Midbrain (tissue), 1 donor: ENCODE data around the gene ASPN.

ENCODE experiments used
- DNase-seq: peaks from one replicate; lab custom pipeline; 2025; lab: John Stamatoyannopoulos, UW

The ASPN gene

DNA sequence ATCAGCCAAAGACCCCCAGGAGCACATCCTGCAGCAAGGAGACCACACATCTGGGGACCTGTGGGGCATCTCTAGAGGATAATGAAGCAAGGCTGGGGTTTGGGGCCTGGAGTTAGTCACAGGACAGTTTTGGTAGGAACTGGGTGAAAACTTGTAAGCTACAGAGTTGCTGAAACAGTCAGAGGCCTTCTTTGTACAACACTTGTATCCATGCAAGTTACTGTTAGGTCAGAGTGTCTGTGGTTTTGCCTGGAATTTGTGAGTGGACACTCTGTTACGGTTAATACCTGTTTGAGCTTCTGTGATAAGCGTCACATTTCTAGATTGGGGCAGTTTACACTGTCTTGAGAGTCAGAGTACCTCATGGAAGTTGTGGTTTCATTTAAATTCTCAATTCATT, 22.6 kb upstream of the ASPN start:
- no peak for DNase-seq

DNA sequence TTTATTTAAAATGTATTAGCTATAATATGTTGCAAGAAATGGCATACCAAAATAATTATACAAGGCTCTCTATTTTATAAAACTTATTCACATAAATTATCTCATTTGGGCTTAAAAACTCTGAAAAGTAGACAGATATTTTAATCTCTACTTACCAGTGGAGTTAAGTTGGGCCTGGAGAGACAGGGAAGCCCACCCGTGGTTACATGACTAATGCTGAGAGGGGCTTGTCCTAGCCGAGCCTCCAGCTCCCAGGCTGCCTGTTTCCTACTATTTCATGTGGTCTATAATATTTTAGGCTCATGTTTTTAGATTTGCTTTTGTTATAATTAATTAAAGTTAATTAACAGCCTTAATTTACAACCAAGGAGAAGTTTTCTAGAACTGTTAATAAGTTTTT, 20.9 kb upstream of the ASPN start:
- no peak for DNase-seq

DNA sequence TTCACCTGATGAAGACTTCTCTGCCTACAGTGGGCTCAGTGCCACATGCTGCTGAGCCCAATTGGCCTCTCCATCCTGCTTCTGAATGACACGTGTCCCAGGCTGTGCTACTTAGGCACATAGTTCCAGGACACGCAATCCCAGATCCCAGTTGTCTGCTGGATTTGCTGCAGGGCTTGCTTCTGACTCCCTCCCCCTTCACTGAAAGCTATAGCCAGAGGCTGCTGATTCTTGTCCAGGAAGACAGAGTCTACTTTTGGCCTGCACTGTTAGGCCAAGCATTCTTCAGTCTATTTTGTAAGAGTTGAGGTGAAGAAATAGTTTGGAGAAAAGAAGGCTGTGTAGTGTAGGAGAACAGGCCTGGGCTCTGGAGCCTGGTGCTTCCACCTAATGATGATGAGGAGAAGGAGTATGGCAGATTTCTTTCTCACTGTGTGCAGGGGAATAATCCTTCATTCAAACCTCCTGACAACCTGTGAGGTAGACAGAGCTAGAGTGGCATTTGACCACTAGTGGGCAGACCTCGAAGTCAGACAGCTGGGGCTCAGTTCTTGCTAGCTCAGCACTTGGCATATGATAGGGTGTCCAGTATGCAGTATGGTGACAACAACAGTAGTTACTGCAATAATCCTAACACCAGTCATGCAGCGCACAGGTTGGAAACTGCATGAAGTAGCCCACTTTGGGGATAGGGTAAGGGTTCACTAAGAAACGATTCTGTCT, 19.5 kb upstream of the ASPN start:
- DNase-seq = no peak

DNA sequence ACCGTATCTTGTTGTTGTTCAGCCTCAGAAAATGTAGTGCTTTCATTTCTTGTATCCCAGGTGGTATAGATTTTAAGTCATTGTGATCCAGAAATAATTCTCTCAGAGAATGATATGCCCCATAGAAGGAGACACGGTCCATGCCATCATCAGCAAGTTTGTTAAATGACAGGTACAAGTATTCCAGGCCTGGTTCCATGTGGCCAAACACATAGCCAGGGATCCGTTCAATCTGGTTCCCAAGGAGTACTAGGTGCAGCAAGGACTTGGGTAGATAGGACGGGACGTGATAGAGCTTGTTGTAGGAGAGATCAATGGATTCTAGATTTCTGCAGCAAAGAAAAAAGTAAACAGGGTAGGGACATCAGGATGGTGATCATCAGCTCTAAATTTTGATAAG, 18.4 kb upstream of the ASPN start:
- DNase-seq = no peak

DNA sequence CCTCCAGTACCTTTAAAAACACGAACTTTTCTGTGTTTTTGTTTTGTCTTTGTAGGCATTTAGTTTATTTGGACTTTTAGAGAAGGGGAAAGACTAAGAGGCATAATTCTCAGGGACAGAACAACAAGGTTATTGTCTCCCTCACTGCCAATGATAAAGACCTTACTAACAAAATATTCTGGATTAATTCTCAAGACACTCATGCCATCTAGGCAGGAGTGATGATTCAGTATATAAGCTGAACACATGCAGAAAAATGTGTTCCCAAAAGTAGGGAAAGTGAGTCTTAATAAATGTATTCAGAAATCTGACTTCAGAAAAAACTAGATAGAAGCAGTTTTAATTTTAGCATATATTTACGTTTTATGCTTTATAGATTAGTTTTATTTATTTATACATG, 17.4 kb upstream of the ASPN start:
- no peak for DNase-seq

DNA sequence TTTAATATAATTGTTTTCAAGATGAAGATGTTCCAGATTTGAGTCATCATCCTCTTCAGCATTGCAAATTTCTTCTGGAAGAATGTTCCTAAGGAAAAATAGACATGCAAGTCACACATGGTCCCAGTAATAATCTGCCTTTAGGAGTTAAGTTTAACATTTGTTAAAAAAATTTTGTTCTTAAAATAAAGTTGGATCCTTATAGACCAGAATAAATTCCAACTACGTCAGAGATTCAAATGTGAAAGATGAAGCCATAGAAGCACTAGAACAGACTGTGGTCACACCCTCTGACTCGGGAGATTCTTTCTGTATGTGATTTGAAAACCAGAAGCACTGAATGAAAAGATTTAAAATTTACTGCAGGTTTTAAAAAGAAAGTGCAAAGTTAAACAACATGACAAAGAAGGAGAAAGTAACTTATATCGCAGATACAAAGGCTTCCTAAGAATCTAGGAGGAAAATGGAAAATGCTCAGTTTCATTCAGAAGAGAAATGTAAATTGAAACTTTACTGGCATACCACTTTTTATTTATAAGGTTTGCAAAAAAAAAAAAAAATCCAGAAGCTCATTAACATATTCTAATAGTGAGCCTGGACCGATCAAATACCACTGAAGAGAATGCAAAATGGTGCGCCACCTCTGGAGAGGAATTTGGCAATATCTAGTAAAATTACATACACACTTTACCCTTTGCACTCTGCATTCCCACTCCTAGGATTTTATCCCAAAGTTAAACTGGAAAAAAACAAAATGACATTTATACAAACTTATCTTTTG, 14.3 kb upstream of the ASPN start:
- DNase-seq = no peak

DNA sequence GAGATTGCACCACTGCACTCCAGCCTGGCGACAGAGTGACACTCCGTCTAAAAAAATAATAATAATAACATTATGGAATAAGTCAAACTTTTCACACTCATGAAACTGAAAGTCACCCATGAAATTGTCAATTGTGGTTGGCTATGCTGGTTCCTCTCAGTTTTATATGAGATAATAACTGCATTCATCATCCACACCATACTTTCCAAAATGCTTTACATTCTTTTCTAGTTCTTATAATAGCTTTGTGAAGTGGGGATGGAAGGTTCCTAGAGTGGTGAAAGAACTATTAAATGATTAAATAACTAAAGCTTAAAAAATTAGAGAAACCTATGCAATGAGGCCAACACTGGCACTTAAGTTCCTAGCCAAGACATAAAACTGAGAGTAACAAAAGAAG, 12.6 kb upstream of the ASPN start:
- DNase-seq = no peak

DNA sequence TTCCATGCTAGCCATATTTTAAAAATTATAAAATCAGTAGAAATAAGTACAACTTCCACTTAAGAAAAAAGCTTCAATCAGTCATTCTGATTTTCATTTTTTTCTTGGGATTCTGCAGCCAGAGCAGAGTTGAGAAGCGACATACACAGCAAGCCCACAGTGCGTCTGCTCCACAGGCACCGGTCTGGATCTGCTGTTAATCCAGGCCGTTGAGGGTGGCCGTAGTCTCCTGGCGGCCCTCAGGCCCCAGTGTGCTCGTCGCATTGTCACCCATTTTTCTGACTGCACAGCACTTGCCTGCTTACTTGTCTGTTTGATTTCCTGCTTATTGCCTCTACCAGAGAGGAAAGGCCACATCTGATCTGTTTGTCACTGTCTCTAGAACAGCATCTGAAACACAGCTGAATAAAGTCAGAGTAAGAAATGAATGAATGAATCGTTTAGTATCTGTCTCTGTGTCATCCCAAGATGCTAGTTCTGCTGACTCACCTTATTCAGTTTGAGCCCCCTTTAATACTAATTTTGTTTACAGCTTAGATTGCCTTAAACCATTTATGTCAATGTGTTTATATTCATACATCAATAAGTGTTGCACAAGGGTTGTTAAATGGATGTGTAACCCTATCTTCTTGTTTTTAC, 11.6 kb upstream of the ASPN start:
- no peak for DNase-seq

DNA sequence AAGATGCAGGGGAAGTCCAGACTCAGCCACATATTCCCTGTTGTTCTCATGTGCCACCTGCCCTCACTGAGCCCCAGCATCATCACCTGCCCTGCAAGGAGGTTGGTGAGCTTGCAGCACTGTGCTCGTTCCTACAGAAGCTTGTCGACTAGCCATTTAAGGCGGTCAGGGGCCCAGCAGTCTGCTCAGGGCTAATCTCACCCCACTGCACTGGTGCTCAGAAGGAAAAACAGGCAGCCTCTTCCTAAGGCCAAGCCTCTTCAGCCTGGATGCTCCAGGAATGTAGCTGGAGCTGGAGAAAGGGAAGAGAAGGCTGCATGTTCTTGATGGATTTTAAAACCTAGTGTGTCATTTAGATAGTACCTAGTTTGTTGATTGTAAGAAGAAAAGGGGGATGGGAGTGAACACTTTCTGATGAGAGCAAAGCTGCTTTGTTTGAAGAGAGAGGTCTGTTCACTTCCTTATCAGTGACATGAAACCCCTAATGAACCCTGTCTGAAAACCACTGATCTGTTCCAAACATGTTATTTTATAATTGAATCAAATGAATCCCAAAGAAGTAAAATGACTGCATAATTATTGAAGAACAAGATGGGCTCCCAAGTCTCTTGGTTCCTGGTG, 10.6 kb upstream of the ASPN start:
- DNase-seq = no peak

DNA sequence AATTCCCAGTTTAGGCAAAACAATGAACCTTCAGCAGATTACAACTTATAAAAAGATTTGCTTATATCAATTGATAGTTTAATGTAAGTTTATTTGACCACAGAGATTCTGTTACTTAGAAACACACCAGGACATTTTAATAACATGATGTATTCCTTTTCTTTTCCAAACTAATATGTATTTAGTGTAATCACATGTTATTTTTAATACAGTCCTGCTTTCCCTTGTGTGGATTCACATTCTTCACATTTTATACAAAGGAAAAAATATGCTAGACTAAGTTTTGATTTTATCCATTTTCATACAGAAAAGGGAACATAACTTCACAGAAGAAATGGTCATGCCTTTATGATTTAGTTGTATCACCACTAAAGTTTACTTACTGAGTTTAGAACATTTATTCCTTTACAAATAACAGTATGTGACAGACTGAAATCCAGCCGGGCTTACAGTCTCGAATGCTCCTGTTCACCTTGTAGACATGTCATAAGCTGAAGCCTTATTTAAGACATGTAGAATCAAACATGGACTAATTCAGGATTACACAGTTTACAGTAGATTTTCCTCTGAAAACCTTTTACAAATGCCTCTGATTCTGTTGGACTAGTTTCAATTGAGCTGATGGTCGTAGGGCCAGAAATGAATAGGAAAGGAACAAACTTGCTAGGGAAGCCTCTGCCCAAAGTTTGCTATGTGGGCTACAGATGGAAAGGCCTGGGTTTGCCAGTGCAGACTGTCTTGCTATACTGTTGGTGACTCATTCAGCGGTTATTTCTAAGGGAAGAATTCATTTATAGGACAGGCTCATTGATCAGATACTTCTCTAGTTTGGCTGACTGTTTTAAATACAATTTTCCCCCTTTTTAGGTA, 6.6 kb upstream of the ASPN start:
- no peak for DNase-seq

DNA sequence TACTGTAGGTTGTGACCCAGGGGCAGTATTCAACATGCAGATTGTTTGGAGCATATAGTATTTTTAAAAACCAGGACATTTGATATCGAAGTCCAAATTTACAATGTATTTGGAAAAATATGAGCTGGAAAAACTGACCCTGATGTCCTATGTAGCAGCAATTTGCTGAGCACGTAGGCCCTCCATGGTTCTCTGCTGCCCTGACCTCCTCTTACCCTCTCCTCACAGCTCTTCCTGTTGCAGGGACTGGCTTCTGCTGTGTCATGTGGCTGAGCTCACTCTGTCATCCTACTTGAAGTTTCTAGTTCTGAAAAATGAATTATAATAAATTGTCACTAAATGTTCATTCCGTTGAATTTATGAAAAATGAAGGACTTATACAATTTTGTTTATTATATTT, 4.1 kb upstream of the ASPN start:
- DNase-seq = no peak

DNA sequence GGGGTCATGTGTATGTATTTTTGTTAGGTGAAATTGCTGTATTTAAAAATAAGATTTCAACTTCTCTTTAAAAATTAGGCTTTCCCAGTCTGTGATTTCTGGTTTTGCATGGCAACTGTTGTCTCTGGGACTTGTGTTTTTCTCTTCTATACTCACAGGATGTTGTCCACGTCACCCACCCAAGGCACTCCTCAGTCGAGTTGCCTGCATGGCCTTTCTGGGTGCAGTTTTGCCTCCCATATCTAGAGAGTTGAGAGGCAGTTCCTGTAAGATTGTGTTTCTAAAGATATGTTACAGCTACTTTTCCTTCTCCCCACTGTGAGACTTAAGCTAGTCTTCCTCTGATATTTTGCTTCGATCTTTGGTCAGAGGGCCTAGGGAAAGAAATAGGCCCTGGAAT, 2.3 kb upstream of the ASPN start:
- no peak for DNase-seq

DNA sequence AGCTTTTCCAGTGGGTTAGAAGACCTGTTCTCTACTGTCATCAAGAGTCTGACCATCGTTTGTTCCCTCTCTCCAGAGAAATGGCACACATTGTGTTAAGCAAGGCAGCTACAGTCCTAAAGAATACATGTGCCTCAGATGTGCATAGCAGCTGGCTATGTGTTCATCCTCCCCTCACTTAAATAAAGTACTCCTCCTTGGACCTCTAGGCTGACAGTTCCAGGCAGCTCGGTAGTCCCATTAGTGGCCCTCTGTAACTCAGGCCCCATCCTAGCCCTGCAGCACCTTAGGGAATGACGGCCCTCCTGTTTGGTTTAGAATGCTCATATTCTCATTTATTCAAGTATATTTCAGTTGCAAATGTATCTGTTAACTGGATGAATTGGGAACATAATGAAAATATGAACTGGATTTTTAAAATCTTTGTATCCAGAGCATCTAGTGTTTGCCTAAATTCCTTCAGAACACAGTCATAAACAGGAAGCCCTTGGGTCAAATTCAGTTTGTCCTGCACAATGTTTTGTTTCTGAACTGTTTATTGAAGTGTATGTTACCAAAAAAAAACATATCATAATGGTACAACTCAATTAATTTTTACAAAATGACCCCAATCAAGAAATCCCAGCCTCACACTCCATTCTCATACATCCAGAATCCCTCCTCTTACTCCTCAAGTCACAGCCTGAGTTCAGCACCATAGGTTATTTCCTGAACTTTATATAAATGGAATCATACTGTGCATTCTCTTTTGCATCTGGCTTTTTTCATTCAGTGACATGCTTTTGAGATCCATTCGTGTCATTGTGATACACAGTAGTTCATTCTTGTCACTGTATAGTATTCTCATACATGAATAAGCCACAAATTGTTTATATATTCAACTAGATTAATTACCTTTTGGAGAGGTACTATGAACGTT, 1.6 kb upstream of the ASPN start:
- no peak for DNase-seq

DNA sequence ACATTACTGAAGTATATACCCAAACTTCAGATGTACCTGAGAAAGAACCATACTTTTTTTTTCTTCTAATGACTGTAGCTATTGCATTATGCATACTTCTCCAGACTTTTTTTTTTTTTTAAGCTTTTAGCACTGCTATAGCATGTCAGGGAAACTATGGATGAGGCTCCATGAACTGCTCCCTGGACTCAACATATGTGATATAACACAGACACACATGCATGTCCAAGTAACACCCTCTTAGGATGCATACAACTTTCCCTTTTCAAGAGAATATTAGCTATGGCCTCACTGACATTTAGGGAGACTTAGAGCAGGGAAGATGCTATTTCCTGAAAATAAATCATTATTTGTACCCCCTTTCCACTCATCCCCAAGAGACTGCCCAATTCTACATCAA, 499 bp upstream of the ASPN start:
- DNase-seq = no peak

DNA sequence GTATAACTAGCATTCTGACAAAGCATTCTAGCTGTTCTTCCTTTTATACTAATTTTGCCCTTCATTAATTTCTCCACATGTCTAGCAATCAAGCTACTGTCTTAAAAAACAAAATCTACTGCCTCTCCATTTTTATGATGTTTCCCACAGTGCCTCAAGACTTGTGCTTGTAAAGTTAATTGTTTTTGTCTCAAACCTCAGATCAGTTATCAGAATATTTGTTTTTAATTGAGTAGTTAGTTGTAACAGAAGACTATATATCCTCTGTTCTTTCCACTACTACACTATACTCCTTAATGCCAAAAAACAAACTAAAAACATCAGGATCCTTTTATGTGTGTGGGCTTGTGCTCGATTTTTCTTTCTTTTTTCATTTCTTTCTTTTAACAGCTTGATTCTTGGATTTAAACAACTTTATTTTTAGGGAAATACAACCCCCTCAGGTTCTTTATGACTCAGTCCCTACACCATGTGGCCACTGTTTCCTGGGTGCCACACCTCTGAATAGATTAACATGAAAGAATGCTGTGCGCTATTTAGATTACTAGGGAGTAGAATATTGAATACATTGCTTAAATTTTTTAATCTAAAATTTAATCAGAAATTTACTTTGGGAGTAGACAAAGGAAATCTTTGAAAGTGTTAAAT, 1.2 kb downstream of the ASPN start:
- no peak for DNase-seq

DNA sequence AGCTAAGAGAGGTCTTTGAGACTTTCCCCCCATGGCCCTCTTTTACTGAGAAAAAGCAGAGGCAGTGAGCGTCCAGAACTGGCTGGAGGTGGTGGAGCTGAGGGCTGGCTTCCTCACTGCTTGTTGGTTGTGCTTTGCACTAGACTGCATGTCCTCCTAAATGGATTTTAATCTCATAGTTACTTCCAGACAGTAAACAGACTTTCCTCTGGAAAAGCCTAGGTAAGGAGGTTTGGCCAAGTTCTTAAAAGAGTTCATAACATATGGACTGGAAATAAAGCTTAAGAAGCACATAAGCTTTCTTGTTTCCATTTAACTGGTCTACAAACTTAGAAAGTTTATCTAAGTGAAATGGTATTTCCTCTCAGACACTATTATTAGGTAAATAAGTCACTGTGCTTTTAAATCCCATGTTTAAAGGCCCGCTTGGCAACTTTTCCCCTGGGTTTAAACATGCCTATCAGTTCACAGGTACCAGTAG, 2.0 kb downstream of the ASPN start:
- DNase-seq = no peak

DNA sequence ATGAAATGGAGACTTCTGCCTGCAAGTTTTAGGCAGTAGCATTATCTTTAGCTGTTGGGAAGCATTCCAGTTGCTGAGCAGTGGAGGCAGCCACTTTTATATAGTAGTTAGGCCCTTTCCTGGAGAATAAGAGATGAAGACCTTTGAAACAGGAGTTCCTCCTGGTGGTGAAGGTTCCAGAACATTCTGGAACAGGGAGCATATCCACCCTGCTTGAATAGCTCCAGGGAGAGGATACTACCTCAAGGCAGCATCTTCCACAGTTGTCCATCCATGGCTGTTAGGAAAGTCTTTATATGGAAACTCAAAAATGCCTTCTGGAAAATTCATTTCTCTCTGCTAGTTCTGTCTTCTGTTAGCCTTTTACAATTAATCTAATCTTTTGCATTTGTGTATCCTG, 3.0 kb downstream of the ASPN start:
- DNase-seq = no peak

DNA sequence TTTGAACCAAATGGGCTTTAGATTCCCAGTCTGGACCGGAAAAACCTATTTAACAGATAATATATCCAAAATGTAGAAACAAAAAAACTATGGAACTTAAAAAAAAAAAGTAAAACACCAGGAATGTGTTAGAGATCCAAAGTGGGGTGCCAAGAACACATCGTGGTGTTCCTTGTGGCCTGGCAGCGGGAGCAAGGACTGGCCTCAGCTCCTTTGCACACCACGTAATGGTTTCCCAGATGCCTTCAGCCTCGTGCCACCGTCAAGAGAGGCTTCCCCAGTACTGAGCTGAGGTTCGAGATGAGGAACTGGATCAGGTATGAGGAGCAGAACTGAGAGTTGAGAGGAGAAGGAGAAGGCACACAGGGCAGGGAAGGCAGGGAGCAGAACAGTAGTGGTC, 3.5 kb downstream of the ASPN start:
- no peak for DNase-seq

DNA sequence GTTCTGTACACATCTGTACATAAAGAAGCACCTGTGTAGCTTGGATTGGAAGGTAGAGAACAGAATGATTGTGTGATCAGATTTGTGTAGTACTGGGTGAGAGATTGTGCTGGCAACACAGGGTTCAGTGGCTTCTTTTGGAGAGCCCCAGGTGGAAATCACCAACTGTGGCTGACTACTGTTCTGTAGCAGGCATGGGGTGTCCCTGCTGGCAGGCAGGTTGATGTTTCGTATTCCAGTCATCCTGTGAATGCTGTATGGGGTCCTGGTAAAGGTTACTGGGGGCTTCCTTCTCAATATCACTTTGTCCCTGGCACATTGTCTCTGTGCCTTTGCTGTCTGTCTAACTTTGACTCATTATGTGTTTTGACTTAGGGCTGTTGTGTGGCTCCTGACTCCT, 5.3 kb downstream of the ASPN start:
- DNase-seq = no peak

DNA sequence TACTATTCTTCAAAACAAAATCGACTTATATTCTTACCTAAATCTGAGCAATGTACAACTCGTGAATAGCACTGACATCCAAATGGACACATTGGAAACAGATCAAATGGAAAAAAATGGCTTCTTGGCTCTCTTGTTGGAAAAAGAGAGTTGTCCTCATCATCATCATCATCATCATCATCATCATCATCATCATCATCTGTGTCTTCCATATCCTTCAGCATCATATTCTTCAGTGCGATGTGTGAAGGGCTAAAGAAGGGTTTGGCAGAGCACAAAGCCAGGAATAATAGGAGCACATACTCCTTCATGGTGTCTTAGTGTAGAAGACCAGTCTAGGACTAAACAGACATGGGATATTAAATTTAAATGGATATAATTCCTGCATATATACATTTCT, 7.7 kb downstream of the ASPN start:
- DNase-seq = no peak
